ENCODE results near the gene RAB34.
A peak's percentile ranks its signal among the peaks of the same experiment; 100 is the strongest.
"Not testable (repeated sequence)": the region's sequence is repeated elsewhere in the genome, so short reads cannot be mapped to it uniquely, and the experiment has no call there.

The RAB34 gene

DNA sequence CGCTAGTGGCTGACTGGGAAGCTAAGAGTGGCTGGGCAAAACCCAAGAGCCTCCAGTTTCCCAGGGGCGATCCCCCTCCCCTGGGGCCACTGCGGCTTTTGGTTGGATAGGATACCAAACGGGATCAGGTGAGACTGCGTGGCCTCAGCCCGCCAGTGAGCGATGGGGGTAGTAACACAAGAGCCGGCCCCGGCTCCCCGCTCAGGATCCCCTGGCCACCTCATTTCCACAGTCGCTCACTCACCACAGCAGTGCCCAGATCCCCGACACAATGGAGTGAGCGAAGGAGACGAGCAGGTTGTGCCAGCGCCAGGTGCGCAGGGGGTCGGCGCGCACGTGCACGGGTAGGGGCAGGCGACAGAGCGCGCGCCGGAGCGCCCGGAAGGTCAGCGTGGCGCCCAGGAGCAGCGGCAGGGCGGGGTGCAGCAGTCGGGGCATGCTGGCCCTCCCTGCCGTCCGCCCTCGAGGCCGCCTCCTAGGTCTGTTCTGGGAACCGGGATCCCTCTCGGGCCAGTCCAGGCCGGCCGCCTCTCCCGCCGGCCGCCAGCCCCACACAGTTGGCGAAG lies 8.1 kb upstream of the RAB34 start:
- TF ChIP-seq, protein P1, sequence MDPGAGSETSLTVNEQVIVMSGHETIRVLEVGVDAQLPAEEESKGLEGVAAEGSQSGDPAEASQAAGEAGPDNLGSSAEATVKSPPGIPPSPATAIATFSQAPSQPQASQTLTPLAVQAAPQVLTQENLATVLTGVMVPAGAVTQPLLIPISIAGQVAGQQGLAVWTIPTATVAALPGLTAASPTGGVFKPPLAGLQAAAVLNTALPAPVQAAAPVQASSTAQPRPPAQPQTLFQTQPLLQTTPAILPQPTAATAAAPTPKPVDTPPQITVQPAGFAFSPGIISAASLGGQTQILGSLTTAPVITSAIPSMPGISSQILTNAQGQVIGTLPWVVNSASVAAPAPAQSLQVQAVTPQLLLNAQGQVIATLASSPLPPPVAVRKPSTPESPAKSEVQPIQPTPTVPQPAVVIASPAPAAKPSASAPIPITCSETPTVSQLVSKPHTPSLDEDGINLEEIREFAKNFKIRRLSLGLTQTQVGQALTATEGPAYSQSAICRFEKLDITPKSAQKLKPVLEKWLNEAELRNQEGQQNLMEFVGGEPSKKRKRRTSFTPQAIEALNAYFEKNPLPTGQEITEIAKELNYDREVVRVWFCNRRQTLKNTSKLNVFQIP (CRISPR knock-in tag; IDR thresholded peaks at IDR 0.05; ENCODE audit: borderline replicate concordance, low read depth) = no peak
- TF ChIP-seq ZNF565 (CRISPR knock-in tag; conservative IDR thresholded peaks at IDR 0.05; ENCODE audit: low read depth) (no peak), SNAI2 (CRISPR knock-in tag; IDR thresholded peaks at IDR 0.05) (no peak), ZC3H10 (CRISPR knock-in tag; IDR thresholded peaks at IDR 0.05) (no peak), ARNTL (CRISPR knock-in tag; IDR thresholded peaks at IDR 0.05; ENCODE audit: borderline replicate concordance, low read depth) (no peak), TCF4 (CRISPR knock-in tag; IDR thresholded peaks at IDR 0.05; ENCODE audit: borderline replicate concordance) (no peak), PPARA (CRISPR knock-in tag; IDR thresholded peaks at IDR 0.05; ENCODE audit: borderline replicate concordance) (no peak), CSDC2 (CRISPR knock-in tag; IDR thresholded peaks at IDR 0.05) (no peak), TOX (CRISPR knock-in tag; IDR thresholded peaks at IDR 0.05; ENCODE audit: borderline replicate concordance) (no peak), GLIS3 (CRISPR knock-in tag; IDR thresholded peaks at IDR 0.05) (no peak), BACH2 (CRISPR knock-in tag; IDR thresholded peaks at IDR 0.05; ENCODE audit: borderline replicate concordance) (no peak), ZNF8 (CRISPR knock-in tag; IDR thresholded peaks at IDR 0.05) (no peak), ZNF70 (CRISPR knock-in tag; IDR thresholded peaks at IDR 0.05) (no peak)
- TF ChIP-seq, protein P2, sequence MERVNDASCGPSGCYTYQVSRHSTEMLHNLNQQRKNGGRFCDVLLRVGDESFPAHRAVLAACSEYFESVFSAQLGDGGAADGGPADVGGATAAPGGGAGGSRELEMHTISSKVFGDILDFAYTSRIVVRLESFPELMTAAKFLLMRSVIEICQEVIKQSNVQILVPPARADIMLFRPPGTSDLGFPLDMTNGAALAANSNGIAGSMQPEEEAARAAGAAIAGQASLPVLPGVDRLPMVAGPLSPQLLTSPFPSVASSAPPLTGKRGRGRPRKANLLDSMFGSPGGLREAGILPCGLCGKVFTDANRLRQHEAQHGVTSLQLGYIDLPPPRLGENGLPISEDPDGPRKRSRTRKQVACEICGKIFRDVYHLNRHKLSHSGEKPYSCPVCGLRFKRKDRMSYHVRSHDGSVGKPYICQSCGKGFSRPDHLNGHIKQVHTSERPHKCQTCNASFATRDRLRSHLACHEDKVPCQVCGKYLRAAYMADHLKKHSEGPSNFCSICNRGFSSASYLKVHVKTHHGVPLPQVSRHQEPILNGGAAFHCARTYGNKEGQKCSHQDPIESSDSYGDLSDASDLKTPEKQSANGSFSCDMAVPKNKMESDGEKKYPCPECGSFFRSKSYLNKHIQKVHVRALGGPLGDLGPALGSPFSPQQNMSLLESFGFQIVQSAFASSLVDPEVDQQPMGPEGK (CRISPR knock-in tag; IDR thresholded peaks at IDR 0.05; ENCODE audit: borderline replicate concordance) = no peak

DNA sequence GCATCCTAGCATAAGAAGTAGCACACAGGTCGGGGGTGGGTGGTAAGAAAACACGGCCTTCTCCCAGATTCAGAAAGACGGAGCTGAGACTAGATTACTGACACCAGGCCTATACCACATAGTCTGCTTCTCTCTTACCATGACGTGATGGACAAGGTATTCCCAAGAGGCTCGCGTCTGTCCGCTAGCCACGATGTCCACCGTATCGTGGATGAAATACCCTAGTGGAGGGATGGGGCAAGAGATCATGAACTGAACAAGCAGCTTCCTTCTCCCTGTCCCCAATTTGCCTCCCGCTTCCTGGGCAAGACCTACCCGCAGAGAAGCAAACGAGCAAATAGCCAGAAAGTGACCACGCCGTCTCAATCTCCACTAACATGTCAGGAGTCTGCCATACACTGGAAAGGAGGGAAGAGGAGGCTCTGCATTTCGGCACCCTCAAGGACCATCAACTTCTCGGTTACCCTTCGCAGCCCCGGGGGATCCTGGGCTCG lies 7.5 kb upstream of the RAB34 start:
- peak; percentile 1 for ATAC-seq
- TF ChIP-seq, protein P2 (CRISPR knock-in tag; IDR thresholded peaks at IDR 0.05; ENCODE audit: borderline replicate concordance) = 0 out of 2 replicates have a peak, but pooled peaks have one; percentile 10
- no peak for TF ChIP-seq ZNF8 (CRISPR knock-in tag; IDR thresholded peaks at IDR 0.05)
- 0 out of 2 replicates have a peak, but pooled peaks have one; percentile 42 for TF ChIP-seq CREB5 (CRISPR knock-in tag; IDR thresholded peaks at IDR 0.05; ENCODE audit: low read depth)

More for the DNA sequence above, 8.1 kb upstream of the RAB34 start:
- peak; percentile 53 for ATAC-seq

GRCh38 chr17:28724500-28725165 lies 7.0 kb upstream of the RAB34 start:
- no peak for TF ChIP-seq ZC3H10 (CRISPR knock-in tag; IDR thresholded peaks at IDR 0.05)
- TF ChIP-seq ZNF8 (CRISPR knock-in tag; IDR thresholded peaks at IDR 0.05) = no peak
- no peak for TF ChIP-seq ISL1 (CRISPR knock-in tag; IDR thresholded peaks at IDR 0.05)
- TF ChIP-seq PPARA (CRISPR knock-in tag; IDR thresholded peaks at IDR 0.05; ENCODE audit: borderline replicate concordance) = no peak
- no peak for TF ChIP-seq BACH2 (CRISPR knock-in tag; IDR thresholded peaks at IDR 0.05; ENCODE audit: borderline replicate concordance)
- no peak for TF ChIP-seq RARB (CRISPR knock-in tag; IDR thresholded peaks at IDR 0.05)
- TF ChIP-seq ZNF565 (CRISPR knock-in tag; conservative IDR thresholded peaks at IDR 0.05; ENCODE audit: low read depth) = no peak
- TF ChIP-seq SNAI2 (CRISPR knock-in tag; IDR thresholded peaks at IDR 0.05) = no peak
- no peak for TF ChIP-seq ZFP30 (CRISPR knock-in tag; IDR thresholded peaks at IDR 0.05)
- ATAC-seq = no peak

GRCh38 chr17:28723836-28724499 lies 6.3 kb upstream of the RAB34 start:
- not testable (repeated sequence) for ATAC-seq

Data from SK-N-SH treated with all-trans-retinoic acid at 6 μM for 48 hours (cell line).